GM10847 (cell line): ENCODE measurements around the gene ERMN.

ENCODE experiments used
- POLR2A ChIP-seq: IDR thresholded peaks from 2 replicates; pipeline ENCODE4 v1.6.1; 2011; ENCODE audit not compliant: insufficient read length; ENCODE audit errors: extremely low read depth

Gene ERMN

DNA sequence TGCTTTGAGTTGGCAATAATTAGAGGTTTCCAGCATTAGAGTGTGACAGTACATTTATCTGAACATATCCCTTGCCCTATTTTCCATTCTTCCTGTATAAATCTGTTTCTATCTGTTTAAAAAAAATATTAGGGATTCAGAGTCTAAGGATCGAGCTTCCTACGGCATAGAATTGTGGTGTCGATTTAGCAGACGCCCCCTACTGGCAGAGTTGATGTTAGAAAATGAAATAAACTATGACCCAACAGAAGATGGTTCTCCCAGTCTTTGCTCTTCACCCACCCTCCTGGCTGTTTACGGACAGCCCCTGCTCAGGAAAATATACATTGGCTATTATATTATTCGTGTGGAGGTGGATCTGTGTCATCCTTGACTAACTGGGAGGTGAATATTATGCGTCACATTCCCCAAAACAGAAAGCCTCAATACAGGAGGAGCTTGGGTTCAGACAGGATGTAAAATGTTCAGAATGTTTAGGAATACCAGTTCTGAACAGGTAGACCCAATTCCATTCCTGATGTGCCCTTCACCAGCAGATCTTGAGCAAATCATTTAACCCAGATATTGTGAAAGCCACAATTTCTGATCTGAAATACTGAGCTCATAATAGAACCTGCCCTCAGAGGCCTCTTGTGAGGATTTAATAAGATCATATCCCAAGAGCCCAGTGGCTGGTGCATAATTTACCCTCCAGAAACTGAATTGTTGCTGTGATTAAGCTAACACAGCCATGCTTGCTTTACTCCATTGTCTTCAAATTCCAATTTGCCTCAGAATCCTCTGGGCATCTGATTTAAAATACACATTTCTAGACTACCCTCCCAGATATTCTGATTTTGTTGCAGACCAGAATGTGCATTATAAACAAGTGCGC, 10.8 kb upstream of the ERMN start:
- TF ChIP-seq POLR2A, result no peak

DNA sequence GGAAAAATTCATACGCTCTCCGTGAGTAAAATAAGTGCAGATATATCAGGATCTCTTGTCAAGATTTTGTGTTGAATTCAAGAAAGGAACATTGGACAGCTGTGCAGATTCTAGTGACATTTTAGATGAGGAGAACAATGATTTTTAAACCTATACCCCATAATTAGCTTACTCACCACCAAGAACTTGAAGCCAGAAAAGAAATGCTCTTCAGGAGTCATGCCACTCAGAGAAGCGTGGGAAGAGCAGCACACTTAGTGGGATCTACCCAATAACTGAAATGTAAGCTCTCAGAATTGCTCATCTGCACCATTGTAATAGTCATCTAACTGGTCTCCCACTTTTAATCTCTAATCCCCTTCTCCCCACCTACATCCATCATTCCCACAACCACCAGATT, 9.2 kb upstream of the ERMN start:
- TF ChIP-seq POLR2A, result no peak

GRCh38 chr2:157334335-157334734, 8.7 kb upstream of the ERMN start:
- TF ChIP-seq POLR2A, result no peak

DNA sequence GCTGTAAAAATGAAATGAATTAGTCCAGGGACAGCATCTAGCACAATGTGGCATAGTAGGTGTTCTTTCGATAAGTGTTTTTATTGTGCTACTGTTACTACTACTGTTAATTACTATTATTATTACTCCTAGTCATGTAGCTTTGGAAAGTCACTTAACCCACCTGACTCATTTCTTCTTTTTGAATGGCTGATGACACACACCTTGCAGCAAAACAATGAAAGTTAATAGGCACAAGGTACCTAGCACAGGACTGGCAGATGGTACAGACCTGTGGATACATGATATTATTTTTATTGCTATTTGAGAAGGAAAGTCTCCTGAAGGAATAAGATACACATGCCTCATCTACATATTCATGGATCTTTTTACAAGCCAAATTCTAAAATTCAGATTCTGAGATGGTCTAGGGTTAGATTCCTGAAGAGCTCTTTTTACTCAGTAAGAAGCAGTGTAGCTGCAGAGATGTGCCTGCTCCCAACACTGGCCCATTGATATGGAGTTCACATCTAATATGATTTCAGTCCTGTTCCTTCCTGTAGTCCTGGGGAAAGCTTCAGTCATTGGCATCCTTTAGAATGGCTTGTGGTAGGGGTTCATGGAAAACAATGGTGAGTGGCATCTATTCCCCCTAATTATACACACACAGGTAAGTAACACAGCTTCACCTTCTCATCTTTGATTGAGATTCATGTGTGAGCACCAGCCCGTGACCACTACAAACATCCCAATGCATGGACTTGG, 7.9 kb upstream of the ERMN start:
- TF ChIP-seq POLR2A, result no peak

DNA sequence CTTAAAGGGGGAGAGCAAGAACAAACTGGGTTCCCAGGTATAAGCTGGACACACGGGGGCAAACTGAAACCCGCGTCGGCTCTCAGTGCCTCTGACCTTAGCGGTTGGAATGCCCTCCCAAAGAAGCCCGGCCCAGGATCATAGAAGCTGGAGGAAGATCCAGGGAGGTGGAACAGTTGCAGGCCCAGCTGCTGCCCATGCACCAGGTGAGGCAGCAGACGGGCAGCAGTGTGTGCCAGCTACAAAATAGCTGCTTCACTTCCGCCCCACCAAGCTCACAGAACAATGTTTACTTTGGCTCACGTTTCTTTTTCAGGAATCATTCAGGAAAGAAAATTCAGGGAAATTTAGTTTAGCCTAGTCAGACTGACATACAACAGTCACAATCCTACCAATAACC, 3.9 kb upstream of the ERMN start:
- no peak for TF ChIP-seq POLR2A

- no peak for TF ChIP-seq POLR2A
Measured at GRCh38 chr2:157327621-157328500, 2.2 kb upstream of the ERMN start.

DNA sequence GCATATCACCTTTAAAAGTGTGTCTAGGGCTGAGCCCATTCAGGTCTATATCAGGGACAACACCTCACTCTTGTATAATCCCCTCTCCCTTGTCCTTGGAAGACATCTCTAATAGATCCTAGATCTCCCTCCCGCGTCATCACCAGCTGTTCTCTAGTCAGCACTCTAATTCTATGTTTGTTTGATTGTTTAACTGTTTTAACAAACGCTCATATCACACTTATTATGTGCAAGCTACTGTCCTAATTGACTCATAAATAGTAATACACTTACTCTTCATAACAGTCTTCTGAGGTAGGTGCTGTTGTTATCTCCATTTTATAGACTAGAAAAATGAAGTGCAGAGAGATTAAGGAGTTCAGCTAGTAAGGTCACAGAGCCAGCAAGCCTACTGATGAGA, 1.6 kb upstream of the ERMN start:
- no peak for TF ChIP-seq POLR2A

DNA sequence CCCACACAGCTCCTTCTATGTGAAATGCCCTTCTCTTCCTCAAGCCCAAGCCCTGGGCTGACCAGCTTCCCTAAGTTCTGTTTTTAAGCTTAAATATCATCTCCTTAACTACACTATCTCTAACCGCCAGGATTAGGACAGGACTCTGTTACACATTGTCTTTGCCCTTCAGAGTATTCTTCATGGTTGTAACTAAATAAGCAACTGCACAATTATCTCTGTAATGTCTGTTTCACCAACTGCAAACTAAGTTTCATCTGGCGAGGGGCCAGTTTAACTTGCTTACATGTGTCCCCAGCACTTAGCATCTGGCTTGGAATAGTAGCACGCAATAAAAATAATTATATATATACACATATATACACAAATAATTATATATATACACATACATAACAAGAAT, 1.1 kb upstream of the ERMN start:
- no peak for TF ChIP-seq POLR2A

DNA sequence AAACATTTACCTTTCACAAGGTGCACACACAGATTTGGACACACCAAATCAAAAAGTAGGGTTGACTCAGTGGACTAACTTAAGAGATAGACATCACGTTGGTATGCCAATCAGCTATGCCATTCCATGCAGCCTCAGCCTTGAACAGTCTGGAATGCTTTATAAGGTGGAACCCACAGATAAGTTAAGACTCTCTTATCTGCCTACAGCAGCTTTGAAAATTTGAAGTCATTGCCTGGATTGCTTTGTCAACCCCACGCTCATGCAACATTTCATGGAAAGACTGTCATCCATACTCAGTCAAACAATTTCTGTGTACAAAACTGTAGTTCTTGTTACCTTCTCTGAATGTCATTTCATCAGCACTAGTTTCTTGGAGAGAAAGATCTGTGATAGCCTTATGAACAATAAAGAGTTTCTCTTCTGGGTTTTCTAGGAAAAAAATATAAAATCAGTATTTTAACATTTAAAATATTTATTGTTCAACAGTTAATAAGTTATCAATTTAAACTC, 1.2 kb downstream of the ERMN start:
- TF ChIP-seq POLR2A, result no peak

GRCh38 chr2:157322432-157322831, 3.2 kb downstream of the ERMN start:
- no peak for TF ChIP-seq POLR2A

GRCh38 chr2:157321466-157321865, 4.2 kb downstream of the ERMN start:
- no peak for TF ChIP-seq POLR2A

DNA sequence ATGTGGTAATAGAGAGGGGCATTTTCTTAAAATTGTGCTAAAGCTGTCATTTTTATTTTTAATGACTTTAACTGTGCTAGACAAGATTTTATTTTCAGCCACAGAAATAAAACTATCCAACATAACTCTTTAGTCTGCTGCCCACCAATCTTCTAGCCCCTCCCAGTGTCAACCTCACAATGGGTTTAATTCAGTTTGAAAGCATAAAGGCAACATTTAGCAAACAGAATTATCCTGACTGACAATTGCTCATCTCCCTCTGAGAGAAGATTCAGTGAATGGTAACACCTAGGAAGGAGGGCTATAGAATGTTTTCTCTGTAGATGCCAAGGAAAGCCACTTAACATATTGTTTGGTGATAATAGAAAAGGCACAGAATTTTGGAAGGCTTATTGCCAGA, 5.2 kb downstream of the ERMN start:
- no peak for TF ChIP-seq POLR2A

DNA sequence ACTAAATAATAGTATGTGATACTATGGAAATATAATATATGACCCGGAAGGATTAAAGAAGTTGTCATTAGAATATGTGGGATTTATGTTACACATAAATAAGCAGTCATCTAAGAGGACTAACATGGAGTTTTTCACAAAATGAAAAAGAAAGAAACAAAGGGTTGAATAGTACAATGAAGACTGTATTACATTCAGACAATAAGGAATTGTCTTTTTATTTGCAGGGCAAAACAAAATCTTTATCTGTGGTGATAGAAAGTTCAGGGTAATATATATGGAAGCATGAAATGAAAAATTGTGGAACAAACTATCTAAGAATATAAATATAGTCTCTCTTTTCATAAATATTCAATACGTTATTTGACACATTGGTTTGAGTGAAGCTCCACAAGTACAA, 5.8 kb downstream of the ERMN start:
- TF ChIP-seq POLR2A, result no peak

DNA sequence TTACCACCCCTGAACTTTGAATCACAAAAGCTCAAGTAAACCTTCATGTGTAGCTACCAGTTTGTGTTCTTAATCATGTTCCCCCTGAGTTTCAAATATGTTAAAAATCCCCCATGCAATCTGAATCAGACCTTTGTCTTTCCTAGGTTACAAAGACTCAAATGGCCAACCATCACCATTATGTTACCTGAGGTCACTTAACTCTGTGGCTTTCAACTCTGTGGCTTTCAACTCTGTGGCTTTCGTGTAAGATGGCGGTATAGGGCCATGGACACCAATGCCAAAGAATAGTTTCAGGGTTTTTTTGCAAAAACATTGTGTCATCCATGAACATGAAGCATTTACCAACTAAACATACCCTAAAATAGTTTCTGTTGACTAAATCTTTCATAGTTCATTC, 6.7 kb downstream of the ERMN start:
- TF ChIP-seq POLR2A, result no peak

DNA sequence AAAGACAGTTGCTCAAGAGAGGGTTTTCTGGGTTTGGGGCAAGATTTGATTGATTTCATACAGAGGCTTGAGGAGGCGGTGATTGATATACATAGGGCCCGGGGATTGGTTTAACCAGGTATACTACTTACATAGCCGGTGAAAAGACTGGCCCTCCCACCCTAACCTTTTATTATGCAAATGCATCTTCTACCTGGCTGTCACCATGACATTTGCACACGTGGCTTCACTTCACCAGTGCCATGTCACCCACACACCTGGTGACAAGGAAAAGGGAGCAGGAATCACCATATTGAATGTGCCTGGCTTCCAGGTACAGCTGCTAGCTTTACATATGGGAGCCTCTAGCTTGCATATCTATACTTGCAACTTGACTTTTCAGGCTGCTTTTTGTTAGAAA, 9.7 kb downstream of the ERMN start:
- no peak for TF ChIP-seq POLR2A
